GM12801 (cell line): ENCODE data around the gene ZFYVE1.

Experiments used
- TF ChIP-seq, protein P1 (sequence below): IDR thresholded peaks from one replicate; pipeline ENCODE4 v1.5.1; 2011; ENCODE audit warnings: control low read depth; ENCODE audit not compliant: insufficient read length; ENCODE audit errors: extremely low read depth

Gene ZFYVE1

DNA sequence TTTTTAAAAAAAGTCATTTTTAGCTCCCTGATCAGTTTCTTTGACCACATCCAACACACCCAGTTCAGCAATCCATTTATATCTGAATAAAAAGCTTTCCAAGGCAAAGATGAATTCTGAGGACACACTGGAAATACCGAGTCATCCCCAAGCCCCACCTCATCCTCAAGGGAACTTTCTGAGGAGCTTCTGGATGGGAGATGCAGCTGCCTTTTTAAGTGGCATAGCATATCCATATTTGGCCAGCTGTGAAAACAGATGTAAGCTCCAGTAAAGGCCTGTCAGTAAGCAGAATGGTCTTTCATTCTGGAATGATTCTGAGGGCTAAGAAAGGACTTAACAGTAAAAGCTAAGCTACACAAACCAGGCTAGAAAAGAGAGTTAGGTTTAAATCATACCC is 18.4 kb downstream of the ZFYVE1 start:
- TF ChIP-seq, protein P1, sequence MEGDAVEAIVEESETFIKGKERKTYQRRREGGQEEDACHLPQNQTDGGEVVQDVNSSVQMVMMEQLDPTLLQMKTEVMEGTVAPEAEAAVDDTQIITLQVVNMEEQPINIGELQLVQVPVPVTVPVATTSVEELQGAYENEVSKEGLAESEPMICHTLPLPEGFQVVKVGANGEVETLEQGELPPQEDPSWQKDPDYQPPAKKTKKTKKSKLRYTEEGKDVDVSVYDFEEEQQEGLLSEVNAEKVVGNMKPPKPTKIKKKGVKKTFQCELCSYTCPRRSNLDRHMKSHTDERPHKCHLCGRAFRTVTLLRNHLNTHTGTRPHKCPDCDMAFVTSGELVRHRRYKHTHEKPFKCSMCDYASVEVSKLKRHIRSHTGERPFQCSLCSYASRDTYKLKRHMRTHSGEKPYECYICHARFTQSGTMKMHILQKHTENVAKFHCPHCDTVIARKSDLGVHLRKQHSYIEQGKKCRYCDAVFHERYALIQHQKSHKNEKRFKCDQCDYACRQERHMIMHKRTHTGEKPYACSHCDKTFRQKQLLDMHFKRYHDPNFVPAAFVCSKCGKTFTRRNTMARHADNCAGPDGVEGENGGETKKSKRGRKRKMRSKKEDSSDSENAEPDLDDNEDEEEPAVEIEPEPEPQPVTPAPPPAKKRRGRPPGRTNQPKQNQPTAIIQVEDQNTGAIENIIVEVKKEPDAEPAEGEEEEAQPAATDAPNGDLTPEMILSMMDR: no peak

DNA sequence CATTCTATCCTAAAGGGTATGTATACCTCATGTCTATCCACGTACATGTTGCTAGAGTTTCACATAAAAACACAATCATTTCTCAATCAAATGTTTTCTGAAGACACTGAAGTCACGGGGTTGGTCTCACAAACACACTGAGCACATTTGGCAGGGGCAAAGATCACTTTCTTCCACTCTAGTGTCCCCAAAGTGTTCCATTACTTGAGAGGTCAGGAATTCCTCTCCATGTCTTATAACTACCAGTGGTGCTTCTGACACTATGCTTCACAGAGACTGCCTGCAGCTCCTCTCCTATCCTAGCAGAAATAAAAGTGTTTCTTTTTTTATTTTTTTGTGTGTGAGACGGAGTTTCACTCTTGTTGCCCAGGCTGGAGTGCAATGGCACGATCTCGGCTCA is 19.1 kb downstream of the ZFYVE1 start:
- TF ChIP-seq, protein P1: no peak

DNA sequence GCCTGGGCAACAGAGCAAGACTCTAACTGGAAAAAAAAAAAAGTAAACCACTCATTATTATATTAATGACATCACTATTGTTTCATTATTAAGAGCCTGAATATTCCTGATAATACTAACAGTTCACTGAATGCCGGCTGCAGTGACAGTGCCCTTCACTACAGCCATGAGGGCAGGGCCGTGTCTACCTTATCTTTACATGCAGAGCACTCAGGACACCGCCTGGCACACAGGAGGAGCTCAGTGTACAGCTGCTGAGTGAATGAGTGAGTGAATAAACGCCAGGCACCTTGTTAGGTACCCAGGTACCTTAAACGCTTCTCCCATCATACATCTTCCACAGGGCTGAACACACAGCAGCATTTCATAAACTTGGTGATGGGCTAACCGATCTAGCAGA is 23.2 kb downstream of the ZFYVE1 start:
- TF ChIP-seq, protein P1: no peak

GRCh38 chr14:73000073-73000472 is 26.8 kb downstream of the ZFYVE1 start:
- TF ChIP-seq, protein P1: no peak

DNA sequence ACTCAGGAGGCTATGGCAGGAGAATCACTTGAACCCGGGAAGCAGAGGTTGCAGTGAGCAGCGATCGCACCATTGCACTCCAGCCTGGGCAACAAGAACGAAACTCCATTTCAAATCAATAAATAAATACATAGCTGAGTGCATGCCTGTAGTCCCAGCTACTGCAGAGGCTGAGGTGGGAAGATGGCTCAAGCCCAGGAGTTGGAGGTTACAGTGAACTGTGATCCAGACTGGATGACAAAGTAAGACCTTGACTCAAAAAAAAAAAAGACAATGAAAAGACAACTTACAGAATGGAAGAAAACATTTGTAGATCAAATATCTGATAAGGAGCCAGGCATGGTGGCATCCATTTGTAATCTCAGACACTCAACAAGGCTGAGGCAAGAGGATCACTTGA is 27.6 kb downstream of the ZFYVE1 start:
- TF ChIP-seq, protein P1: no peak

- TF ChIP-seq, protein P1: no peak
Observed at GRCh38 chr14:72998252-72998903, 28.5 kb downstream of the ZFYVE1 start.

DNA sequence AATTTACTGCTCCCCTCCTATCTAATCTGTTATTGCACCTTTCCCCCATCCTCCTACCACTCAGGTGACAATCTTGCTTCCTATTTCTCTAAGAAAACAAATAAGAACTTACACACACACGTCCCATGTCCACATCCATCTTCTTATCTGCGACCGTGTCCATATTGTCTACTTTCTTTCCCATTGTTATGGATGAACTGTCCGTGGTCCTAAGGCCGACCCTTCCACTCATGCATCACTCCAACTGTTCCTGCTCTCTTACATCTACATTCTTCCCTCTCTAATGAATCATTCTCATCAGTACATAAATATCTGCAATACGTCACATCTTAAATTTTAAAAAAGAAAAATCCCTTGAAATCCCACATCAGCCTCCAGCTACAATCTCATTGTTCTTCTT is 30.0 kb downstream of the ZFYVE1 start:
- TF ChIP-seq, protein P1: no peak
